Mesenchymal stem cell (in vitro differentiated cells and primary cell): ENCODE results near the gene SIRT7.

ENCODE experiments used
- DNase-seq: peaks from one replicate; pipeline ENCODE4 v3.0.0-alpha.2; 2013
- H2AFZ ChIP-seq: one replicate; pipeline ENCODE4 v1.6.1; 2013; ENCODE audit warnings: low read depth, mild to moderate bottlenecking, control low read depth, inconsistent platforms, low read length, moderate library complexity
- H2AK5ac ChIP-seq: 2 replicates; pipeline ENCODE4 v1.6.1; 2013; ENCODE audit warnings: low read length, moderate library complexity, mild to moderate bottlenecking, inconsistent platforms; ENCODE audit not compliant: severe bottlenecking
- H2BK120ac ChIP-seq: one replicate; pipeline ENCODE4 v1.6.1; 2013; ENCODE audit warnings: low read depth, mild to moderate bottlenecking, inconsistent platforms, low read length, moderate library complexity
- H2BK12ac ChIP-seq, 2 experiments: one replicate each; pipeline ENCODE4 v1.6.1; 2013; ENCODE audit warnings: inconsistent platforms in 2 of 2, low read length in 2 of 2, mild to moderate bottlenecking in 2 of 2, moderate library complexity in 2 of 2, control low read depth in 1 of 2
- H2BK15ac ChIP-seq: one replicate; pipeline ENCODE4 v1.6.1; 2013; ENCODE audit warnings: mild to moderate bottlenecking, low read depth, inconsistent platforms; ENCODE audit not compliant: poor library complexity, severe bottlenecking
- H2BK5ac ChIP-seq: 2 replicates; pipeline ENCODE4 v1.6.1; 2013; ENCODE audit warnings: low read depth, mild to moderate bottlenecking, low read length, control low read depth, inconsistent platforms; ENCODE audit not compliant: poor library complexity, severe bottlenecking
- H3K14ac ChIP-seq, 2 experiments: one replicate each; pipeline ENCODE4 v1.6.1; 2013; ENCODE audit warnings: inconsistent platforms in 2 of 2, low read length in 2 of 2, control low read depth in 1 of 2, mild to moderate bottlenecking in 1 of 2, moderate library complexity in 1 of 2
- H3K18ac ChIP-seq, 2 experiments: one replicate each; pipeline ENCODE4 v1.6.1; 2013; ENCODE audit warnings: inconsistent platforms in 2 of 2, low read length in 2 of 2, control low read depth in 1 of 2, low read depth in 1 of 2, mild to moderate bottlenecking in 1 of 2
- H3K23ac ChIP-seq, 2 experiments: one replicate each; pipeline ENCODE4 v1.6.1; 2013; ENCODE audit warnings: inconsistent platforms in 2 of 2, low read length in 2 of 2, mild to moderate bottlenecking in 2 of 2, moderate library complexity in 2 of 2, control low read depth in 1 of 2
- H3K27ac ChIP-seq: 2 replicates; pipeline ENCODE4 v1.5.1; 2013; ENCODE audit warnings: mild to moderate bottlenecking, moderate library complexity, low read length, control low read depth, inconsistent platforms; ENCODE audit not compliant: poor library complexity, severe bottlenecking
- H3K27me3 ChIP-seq, 2 experiments: 2 replicates each; pipeline versions ENCODE4 v1.6.1 to v1.7.0; 2013; ENCODE audit warnings: low read length in 2 of 2, mild to moderate bottlenecking in 2 of 2, moderate library complexity in 2 of 2, control low read depth in 1 of 2, inconsistent platforms in 1 of 2; ENCODE audit not compliant: control insufficient read depth in 1 of 2, insufficient read depth in 1 of 2
- H3K36me3 ChIP-seq, 2 experiments: 2 replicates each; pipeline versions ENCODE4 v1.6.1 to v1.7.0; 2013; ENCODE audit warnings: low read length in 2 of 2, control low read depth in 1 of 2, inconsistent platforms in 1 of 2, low read depth in 1 of 2, mild to moderate bottlenecking in 1 of 2; ENCODE audit not compliant: insufficient read depth in 2 of 2, control insufficient read depth in 1 of 2
- H3K4ac ChIP-seq, 2 experiments: one replicate each; pipeline ENCODE4 v1.6.1; 2013; ENCODE audit warnings: inconsistent platforms in 2 of 2, low read length in 2 of 2, mild to moderate bottlenecking in 2 of 2, moderate library complexity in 2 of 2, control low read depth in 1 of 2, low read depth in 1 of 2
- H3K4me1 ChIP-seq: 2 replicates; pipeline ENCODE4 v1.6.1; 2013; ENCODE audit warnings: low read depth, low read length, control low read depth; ENCODE audit not compliant: control insufficient read depth, insufficient read depth
- H3K4me2 ChIP-seq: 2 replicates; pipeline ENCODE4 v1.6.1; 2013; ENCODE audit warnings: low read length, mild to moderate bottlenecking, inconsistent platforms; ENCODE audit not compliant: poor library complexity, severe bottlenecking
- H3K4me3 ChIP-seq, 2 experiments: 2 replicates each; pipeline versions ENCODE4 v1.5.1 to v1.7.0; 2013; ENCODE audit warnings: low read length in 2 of 2, mild to moderate bottlenecking in 2 of 2, control low read depth in 1 of 2, low read depth in 1 of 2; ENCODE audit not compliant: insufficient read depth in 1 of 2
- H3K79me1 ChIP-seq: replicated peaks from 2 replicates; pipeline ENCODE4 v1.6.1; 2013; ENCODE audit warnings: mild to moderate bottlenecking, control low read depth, low read length, inconsistent platforms; ENCODE audit not compliant: poor library complexity, severe bottlenecking
- H3K9ac ChIP-seq: 2 replicates; pipeline ENCODE4 v1.7.0; 2013; ENCODE audit warnings: mild to moderate bottlenecking, low read length, moderate library complexity
- H3K9me3 ChIP-seq: 2 replicates; pipeline ENCODE4 v1.7.0; 2013; ENCODE audit warnings: mild to moderate bottlenecking, low read length; ENCODE audit not compliant: control insufficient read depth
- H4K8ac ChIP-seq: one replicate; pipeline ENCODE4 v1.6.1; 2013; ENCODE audit warnings: inconsistent platforms, mild to moderate bottlenecking, low read length, moderate library complexity
- H4K91ac ChIP-seq: one replicate; pipeline ENCODE4 v1.6.1; 2013; ENCODE audit warnings: mild to moderate bottlenecking, low read length, inconsistent platforms
- WGBS: methylation state at CpG from one replicate; pipeline ENCODE4 v1.1.7; 2013; ENCODE audit warnings: mixed read lengths; 5-methylcytosine and 5-hydroxymethylcytosine counted together

Gene SIRT7

DNA sequence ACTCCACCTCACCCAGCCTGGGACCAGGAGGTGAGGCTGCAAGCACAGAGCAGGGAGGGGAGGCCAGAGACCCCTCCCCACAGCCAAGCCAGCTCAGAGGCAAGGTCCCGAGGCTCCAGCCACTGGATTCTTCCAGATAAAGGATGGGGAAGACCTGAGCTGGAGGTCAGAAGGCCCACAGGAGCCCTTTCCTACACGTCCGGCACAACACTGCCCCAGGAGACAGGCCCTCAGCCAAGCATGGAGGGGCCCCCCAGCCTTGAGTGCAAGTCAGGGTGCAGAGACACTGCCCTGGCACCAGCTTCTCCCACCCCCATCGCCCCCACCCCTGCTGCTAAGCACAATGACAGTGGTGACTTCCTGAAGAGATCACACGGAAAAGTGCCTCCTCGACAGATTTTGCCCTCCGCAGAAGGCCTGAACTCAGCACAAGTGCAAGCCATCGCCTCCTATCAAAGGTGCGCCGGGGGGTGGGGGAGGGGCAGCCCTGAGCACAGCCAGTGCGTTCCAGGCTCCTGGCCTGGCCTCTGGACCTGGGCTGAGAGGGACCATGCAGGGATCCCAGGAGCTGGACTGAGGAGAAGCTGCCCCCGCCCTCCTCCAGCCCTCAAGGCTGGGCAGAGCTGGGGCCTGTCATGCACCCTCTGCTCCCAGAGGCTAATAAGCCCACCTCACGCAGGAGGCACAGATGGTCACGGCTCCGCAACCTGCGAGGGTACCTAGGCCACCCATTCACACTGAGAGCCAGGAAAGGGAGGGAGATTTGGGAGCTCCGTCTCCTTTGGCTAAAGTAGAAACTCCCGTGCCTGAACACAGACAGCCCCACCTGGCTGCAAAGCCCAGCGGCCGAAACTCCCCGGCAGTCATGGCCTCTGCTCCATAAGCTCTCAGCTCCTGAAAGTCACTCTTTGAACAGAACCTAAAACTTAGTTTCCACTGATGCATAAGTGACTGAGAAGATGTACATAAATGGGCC, 6.9 kb upstream of the SIRT7 start:
- WGBS: 54% methylated on average over 19 of the region's 21 CpGs

DNA sequence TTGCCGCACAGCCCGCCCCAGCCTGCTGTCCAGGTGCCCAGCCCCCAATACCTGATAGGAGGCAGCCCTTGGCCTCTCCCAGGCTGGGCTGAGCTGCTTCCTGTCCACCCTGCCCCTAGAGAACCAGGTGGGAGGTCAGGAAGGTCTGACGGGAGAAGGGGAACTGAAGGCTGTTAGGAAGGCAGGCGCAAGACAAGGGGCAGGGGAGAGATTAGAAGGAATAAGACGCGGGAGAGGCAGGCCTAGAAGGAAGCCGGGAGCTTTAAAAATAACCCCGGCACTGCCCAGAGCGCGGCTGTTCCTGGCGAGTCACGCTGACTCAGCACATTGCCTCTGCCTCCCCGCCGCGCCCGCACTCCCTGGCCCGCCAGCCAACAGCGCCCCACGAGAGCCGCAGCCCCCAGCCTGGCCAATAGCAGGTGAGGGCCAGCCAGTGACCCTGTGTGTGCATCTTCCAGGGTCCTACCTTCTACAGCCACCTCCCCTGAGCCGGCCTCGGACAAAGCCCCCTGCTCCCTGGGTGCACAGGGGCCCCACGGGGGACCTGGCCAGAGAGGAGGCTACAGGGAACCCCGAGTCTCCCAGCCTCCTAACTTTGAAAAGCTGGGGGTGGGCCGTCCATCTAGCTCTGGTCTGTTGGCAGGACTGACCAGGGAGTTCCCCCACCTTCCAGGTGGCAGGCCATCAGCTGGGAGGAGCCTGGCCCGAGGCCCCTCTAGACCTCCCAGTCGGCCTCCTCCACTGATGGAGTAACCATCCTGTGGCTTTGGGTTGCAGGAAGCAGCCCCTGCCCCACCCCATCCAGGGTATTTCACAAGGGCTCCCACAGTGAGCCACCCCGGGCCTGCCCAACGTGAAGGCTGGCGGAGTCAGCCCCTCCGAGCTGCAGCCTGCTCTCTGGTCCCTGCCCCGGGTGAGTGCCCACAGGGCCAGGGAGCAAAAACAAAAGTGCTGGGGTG, 5.6 kb upstream of the SIRT7 start:
- H3K4ac ChIP-seq: peak overlapping the region; percentile 83 to 88
- peak overlapping the region; percentile 69 to 89 for H3K18ac ChIP-seq
- H2BK15ac ChIP-seq: peak overlapping the region; percentile 31
- DNase-seq: peak; percentile 90
- no peaks in the 10 kb centered on the region for H3K9me3 ChIP-seq
- peak overlapping the region; percentile 77 for H4K8ac ChIP-seq
- peak overlapping the region; percentile 35 for H2BK5ac ChIP-seq
- H3K27me3 ChIP-seq: no peaks in the 10 kb centered on the region
- H3K23ac ChIP-seq: peak overlapping the region in 1 of 2 experiments; percentile 81
- peak overlapping the region; percentile 51 for H2BK120ac ChIP-seq
- peak overlapping the region; percentile 34 for H2AK5ac ChIP-seq
- H3K27ac ChIP-seq: peak overlapping the region; percentile 82
- peak overlapping the region; percentile 75 for H3K9ac ChIP-seq
- peaks cover 42 to 45% of the 10 kb centered on the region in 2 experiments for H3K36me3 ChIP-seq
- peak overlapping the region; percentile 32 to 37 for H2BK12ac ChIP-seq
- H3K4me3 ChIP-seq: peak overlapping the region; percentile 11 to 70
- H3K79me1 ChIP-seq: peaks cover 8% of the 10 kb centered on the region
- WGBS: 16% methylated on average over 32 of the region's 32 CpGs
- H3K4me1 ChIP-seq: peaks cover 60% of the 10 kb centered on the region
- H2AFZ ChIP-seq: no peak overlapping the region
- H3K14ac ChIP-seq: peak overlapping the region in 1 of 2 experiments; percentile 27
- H4K91ac ChIP-seq: peak overlapping the region; percentile 58
- peak overlapping the region; percentile 71 for H3K4me2 ChIP-seq

More for the DNA sequence above, 6.9 kb upstream of the SIRT7 start:
- peak overlapping the region; percentile 20 for H3K4me2 ChIP-seq
- H2BK12ac ChIP-seq: peak overlapping the region in 1 of 2 experiments; percentile 73
- H3K14ac ChIP-seq: peak overlapping the region in 1 of 2 experiments; percentile 85
- H2BK5ac ChIP-seq: no peak overlapping the region
- H2BK120ac ChIP-seq: no peak overlapping the region
- peaks cover 30 to 36% of the 10 kb centered on the region in 2 experiments for H3K36me3 ChIP-seq
- H3K4me1 ChIP-seq: peaks cover 72% of the 10 kb centered on the region
- peak overlapping the region; percentile 72 for H4K91ac ChIP-seq
- peak overlapping the region; percentile 17 for H3K27ac ChIP-seq
- no peak overlapping the region for H2AFZ ChIP-seq
- no peaks in the 10 kb centered on the region for H3K27me3 ChIP-seq
- peaks cover 10% of the 10 kb centered on the region for H3K79me1 ChIP-seq
- H3K4me3 ChIP-seq: no peak overlapping the region
- H3K4ac ChIP-seq: no peak overlapping the region
- no peak for DNase-seq
- no peaks in the 10 kb centered on the region for H3K9me3 ChIP-seq
- H2AK5ac ChIP-seq: peak overlapping the region; percentile 50
- H4K8ac ChIP-seq: no peak overlapping the region
- peak overlapping the region; percentile 75 for H3K9ac ChIP-seq
- peak overlapping the region in 1 of 2 experiments; percentile 94 for H3K23ac ChIP-seq
- peak overlapping the region in 1 of 2 experiments; percentile 41 for H3K18ac ChIP-seq
- H2BK15ac ChIP-seq: no peak overlapping the region

DNA sequence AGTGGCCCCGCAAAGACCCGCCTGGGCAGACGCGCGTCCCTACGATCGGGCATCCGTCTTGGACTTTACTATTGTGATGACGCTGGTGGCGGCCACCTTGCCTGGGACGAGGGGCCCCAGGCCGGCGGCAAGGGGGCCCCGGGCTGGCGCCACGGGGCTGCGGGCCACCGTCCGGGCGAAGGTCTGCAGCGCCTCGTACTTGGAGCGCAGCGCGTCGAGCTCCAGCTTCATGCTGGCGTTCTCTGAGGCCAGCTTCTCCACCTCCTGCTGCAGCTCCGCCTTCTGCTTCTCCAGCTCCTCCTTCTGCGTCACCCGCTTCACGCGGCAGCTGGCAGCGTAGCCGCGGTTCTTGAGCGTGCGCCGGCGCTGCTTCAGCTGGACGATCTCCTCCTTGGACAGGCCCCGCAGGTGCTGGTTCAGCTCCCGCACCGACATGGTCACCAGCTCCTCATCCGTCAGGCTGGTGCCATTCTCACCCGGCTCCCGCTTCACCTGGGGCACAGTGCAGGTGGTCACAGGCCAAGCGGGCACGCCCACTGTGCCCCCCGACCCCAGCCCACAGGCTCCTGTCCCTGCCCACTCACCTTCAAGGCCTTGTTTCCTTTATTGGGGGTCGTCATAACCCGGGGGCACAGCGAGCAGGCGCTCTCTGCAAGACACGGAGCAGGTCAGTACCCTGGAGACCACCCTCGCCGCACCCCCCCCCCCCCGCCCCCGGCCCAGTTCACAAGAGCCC, 4.8 kb upstream of the SIRT7 start:
- peak overlapping the region; percentile 36 for H4K91ac ChIP-seq
- peaks cover 54% of the 10 kb centered on the region for H3K4me1 ChIP-seq
- peaks cover 42 to 46% of the 10 kb centered on the region in 2 experiments for H3K36me3 ChIP-seq
- no peaks in the 10 kb centered on the region for H3K9me3 ChIP-seq
- no peak overlapping the region for H2BK5ac ChIP-seq
- peak overlapping the region in 1 of 2 experiments; percentile 92 for H2BK12ac ChIP-seq
- no peak for DNase-seq
- no peak overlapping the region for H2AFZ ChIP-seq
- no peaks in the 10 kb centered on the region for H3K27me3 ChIP-seq
- no peak overlapping the region for H2BK120ac ChIP-seq
- H3K4me3 ChIP-seq: peak overlapping the region in 1 of 2 experiments; percentile 70
- peak overlapping the region in 1 of 2 experiments; percentile 71 for H3K4ac ChIP-seq
- peak overlapping the region; percentile 54 for H3K4me2 ChIP-seq
- H3K14ac ChIP-seq: peak overlapping the region in 1 of 2 experiments; percentile 80
- peaks cover 5% of the 10 kb centered on the region for H3K79me1 ChIP-seq
- H2BK15ac ChIP-seq: no peak overlapping the region
- peak overlapping the region; percentile 75 for H3K9ac ChIP-seq
- no peak overlapping the region for H4K8ac ChIP-seq
- 91% methylated on average over 57 of the region's 58 CpGs for WGBS
- peak overlapping the region in 1 of 2 experiments; percentile 19 for H3K23ac ChIP-seq
- H3K27ac ChIP-seq: peak overlapping the region; percentile 47
- peak overlapping the region in 1 of 2 experiments; percentile 89 for H3K18ac ChIP-seq
- peak overlapping the region; percentile 24 for H2AK5ac ChIP-seq
